ENCODE data around the gene PSG6.
"Not testable (repeated sequence)": the region's sequence is repeated elsewhere in the genome, so short reads cannot be mapped to it uniquely, and the experiment has no call there.

DNA sequence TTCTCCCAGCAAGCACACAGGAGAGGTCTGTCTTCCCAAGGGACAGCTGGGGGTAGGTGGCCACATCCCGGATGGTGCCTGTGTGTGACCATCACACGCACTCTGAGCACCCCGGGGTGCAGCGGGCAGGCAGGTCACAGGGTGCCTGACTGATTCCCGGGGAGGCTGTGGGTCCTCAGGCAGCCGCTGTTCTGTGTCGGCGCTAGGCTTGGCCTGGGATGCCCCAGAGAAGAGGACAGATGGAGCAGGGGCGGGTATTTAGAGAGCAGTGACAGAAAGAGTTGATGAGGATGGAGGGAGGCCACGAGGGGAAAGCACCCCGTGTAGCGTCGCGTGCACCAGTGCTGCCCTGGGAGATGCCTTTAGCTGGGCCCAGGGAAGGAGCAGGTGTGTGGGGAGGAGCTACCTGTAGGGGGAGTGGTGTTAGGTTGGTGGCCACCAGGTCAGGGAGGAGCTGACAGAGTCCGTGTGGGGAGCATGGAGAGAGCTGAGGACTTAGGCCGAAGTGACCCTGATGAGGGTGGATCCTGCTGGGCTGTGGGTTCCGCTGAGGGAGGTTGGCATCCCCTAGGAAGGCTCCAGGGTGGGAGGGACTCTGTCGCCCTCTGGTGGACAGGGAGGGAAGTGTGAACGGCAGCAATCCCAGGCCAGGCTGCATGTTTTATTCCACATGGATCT is 60.7 kb downstream of the PSG6 start:
- TF ChIP-seq POLR2A, POLR2AphosphoS5 (IDR thresholded peaks at IDR 0.05; ENCODE audit: low read depth, low read length): not testable (repeated sequence)
